Occipital lobe (tissue), 2 donors: ENCODE data around the gene MT1E. TPM values are rescaled to one million over a fixed set of nuclear protein-coding genes. Genes with fewer than 3 reads are reported as not detected.
"Not testable (repeated sequence)": the region's sequence is repeated elsewhere in the genome, so short reads cannot be mapped to it uniquely, and the experiment has no call there.

Experiments
- DNase-seq: peaks from one replicate; lab custom pipeline; 2025; lab: John Stamatoyannopoulos, UW
- total RNA-seq: library from RNA; depleted of rRNA; stranded (reverse); fragments of >200 nt; gene quantifications from one replicate; pipeline ENCODE4 v1.2.3, GENCODE V29; 2014

Gene MT1E
- total RNA-seq, 1 donor from 2014 or later = 12.8 TPM

- DNase-seq = not testable (repeated sequence)
Observed at GRCh38 chr16:56671691-56672090, 46.1 kb downstream of the MT1E start.

DNA sequence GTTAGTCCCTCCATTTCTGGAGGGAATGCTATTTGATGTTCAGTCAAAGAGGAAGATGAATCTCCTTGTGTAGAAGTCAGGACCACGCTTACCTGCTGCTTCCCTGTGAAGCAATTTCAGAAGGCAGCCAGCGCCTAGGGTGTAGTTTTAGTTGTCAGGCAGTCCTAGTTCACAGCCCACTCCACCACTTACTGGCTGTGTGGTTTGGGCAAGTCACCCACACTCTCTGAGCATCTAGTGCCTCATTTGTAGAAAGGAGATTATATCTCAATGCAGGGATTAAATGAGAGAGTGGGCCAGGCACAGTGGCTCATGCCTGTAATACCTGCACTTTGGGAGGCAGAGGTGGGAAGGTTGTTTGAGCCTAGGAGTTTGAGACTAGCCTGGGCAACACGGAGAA is 46.6 kb downstream of the MT1E start:
- not testable (repeated sequence) for DNase-seq

DNA sequence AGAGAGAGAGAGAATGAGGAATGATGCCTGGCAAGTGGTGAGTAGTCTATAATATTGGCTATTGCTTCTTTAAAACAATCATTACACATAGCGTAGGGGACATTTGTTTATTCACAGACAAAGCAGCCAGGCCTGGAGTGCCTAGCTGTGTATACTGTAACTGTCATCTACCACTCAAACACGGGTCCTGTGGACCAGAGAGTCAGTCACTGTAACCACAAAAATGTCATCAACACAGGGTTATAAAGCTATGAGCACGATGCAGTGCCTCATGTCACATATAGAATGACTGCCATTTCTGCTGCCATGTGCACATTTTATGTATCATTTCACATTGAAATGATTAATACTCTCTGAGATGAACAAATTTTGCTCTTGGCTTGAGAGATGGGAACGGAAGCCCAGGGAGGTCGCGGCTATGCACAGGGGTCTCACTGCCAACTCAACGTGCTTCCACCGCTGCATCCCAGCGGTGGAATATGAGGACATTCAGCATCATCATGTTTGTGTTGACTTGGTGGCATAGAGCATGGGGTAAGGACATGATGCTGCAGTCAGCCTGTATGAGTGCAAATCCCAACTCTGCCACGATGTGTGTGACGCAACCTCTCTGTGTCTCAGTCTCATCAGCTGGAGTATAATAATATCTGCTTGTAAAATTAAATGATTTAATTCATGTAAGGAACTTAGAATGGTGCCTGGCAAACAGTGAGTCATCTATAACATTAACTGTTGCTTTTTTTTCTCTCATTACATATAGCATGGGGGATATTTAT is 47.4 kb downstream of the MT1E start:
- no peak for DNase-seq

DNA sequence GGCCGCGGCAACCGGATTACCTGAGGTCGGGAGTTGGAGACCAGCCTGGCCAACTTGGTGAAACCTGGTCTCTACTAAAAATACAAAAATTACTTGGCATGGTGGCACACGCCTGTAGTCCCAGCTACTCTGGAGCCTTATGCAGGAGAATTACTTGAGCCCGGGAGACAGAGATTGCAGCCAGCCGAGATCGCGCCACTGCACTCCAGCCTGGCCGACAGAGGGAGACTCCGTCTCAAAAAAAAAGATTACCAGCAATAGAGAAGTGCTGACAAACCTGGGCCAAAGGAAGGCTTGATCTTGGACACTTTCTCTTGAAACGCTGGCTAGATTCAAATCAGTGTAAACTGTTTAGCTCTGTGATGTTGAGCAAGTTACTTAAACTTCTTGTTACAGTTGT is 48.3 kb downstream of the MT1E start:
- DNase-seq = no peak

DNA sequence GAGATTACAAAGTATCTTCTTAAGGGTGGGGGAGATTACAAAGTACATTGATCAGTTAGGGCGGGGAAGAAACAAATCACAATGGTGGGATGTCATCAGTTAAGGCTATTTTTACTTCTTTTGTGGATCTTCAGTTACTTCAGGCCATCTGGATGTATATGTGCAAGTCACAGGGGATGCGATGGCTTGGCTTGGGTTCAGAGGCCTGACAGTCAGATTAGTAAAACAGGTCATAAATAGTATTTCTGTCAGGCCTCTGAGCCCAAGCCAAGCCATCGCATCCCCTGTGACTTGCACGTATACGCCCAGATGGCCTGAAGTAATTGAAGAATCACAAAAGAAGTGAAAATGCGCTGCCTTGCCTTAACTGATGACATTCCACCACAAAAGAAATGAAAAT is 49.0 kb downstream of the MT1E start:
- DNase-seq = not testable (repeated sequence)

- no peak for DNase-seq
Observed at GRCh38 chr16:56675685-56676210, 50.2 kb downstream of the MT1E start.

Other genes with a start within 250 kb of the MT1E start
- gene AMFR, start 200.2 kb upstream of the MT1E start, total RNA-seq = 266 TPM
- gene NUDT21, start 174.4 kb upstream of the MT1E start, total RNA-seq = 287 TPM
- gene OGFOD1, start 174.2 kb upstream of the MT1E start, total RNA-seq = 42.9 TPM
- 124 TPM for gene BBS2, start 105.8 kb upstream of the MT1E start, total RNA-seq
- gene MT4, start 60.7 kb upstream of the MT1E start, total RNA-seq = not detected
- gene MT3, start 36.3 kb upstream of the MT1E start, total RNA-seq = 8.6 TPM
- gene MT2A, start 17.2 kb upstream of the MT1E start, total RNA-seq = 2.3 TPM
- 1.4 TPM for gene MT1M, start 6.9 kb downstream of the MT1E start, total RNA-seq
- not detected for gene MT1A, start 12.9 kb downstream of the MT1E start, total RNA-seq
- gene MT1B, start 26.1 kb downstream of the MT1E start, total RNA-seq = not detected
- gene MT1F, start 32.2 kb downstream of the MT1E start, total RNA-seq = 2.5 TPM
- gene MT1G, start 42.3 kb downstream of the MT1E start, total RNA-seq = not detected
- not detected for gene MT1H, start 44.0 kb downstream of the MT1E start, total RNA-seq
- gene MT1X, start 56.7 kb downstream of the MT1E start, total RNA-seq = 14.5 TPM
- gene NUP93, start 104.3 kb downstream of the MT1E start, total RNA-seq = 207 TPM
- not detected for gene SLC12A3, start 239.4 kb downstream of the MT1E start, total RNA-seq